GM23248 (cell line): ENCODE results near the gene PLCH2. TPM values are rescaled to one million over a fixed set of nuclear protein-coding genes. Genes with fewer than 3 reads are reported as not detected.

Source experiments
- DNase-seq: peaks from one replicate; pipeline ENCODE4 v3.0.0-alpha.2; 2015
- H2AFZ ChIP-seq: fragments of 200-600 bp; sonication (generic); 2 replicates; pipeline ENCODE4 v1.6.1; 2016; ENCODE audit warnings: antibody characterized with exemption
- H3F3A ChIP-seq: fragments of 200-600 bp; sonication (generic); 2 replicates; pipeline ENCODE4 v1.6.1; 2016; ENCODE audit warnings: mild to moderate bottlenecking, antibody characterized with exemption, mixed run types; ENCODE audit not compliant: insufficient read depth
- H3K27ac ChIP-seq: fragments of 200-600 bp; sonication (generic); 2 replicates; pipeline ENCODE4 v1.5.1; 2016; ENCODE audit warnings: mild to moderate bottlenecking
- H3K27me3 ChIP-seq: fragments of 200-600 bp; sonication (generic); replicated peaks from 2 replicates; pipeline ENCODE4 v1.6.1; 2016; ENCODE audit warnings: mild to moderate bottlenecking; ENCODE audit not compliant: insufficient read depth
- H3K36me3 ChIP-seq: fragments of 200-600 bp; sonication (generic); 2 replicates; pipeline ENCODE4 v1.6.1; 2016; ENCODE audit warnings: low read depth, mild to moderate bottlenecking
- H3K4me1 ChIP-seq: fragments of 200-600 bp; sonication (generic); 2 replicates; pipeline ENCODE4 v1.6.1; 2016; ENCODE audit warnings: mild to moderate bottlenecking; ENCODE audit not compliant: insufficient read depth
- H3K4me2 ChIP-seq: fragments of 200-600 bp; sonication (generic); one replicate; pipeline ENCODE4 v1.6.1; 2016; ENCODE audit warnings: mild to moderate bottlenecking; ENCODE audit not compliant: unreplicated experiment
- H3K4me3 ChIP-seq: fragments of 200-600 bp; sonication (generic); 2 replicates; pipeline ENCODE4 v1.5.1; 2016; ENCODE audit warnings: mild to moderate bottlenecking
- H3K79me2 ChIP-seq: fragments of 200-600 bp; sonication (generic); 2 replicates; pipeline ENCODE4 v1.6.1; 2016; ENCODE audit warnings: mild to moderate bottlenecking; ENCODE audit not compliant: insufficient read depth
- H3K9ac ChIP-seq: fragments of 200-600 bp; sonication (generic); 2 replicates; pipeline ENCODE4 v1.6.1; 2016; ENCODE audit warnings: mild to moderate bottlenecking
- H3K9me2 ChIP-seq: fragments of 200-600 bp; sonication (generic); 2 replicates; pipeline ENCODE4 v1.6.1; 2016; ENCODE audit warnings: mixed run types, mild to moderate bottlenecking, moderate library complexity; ENCODE audit not compliant: insufficient read depth
- H3K9me3 ChIP-seq: fragments of 200-600 bp; sonication (generic); one replicate; pipeline ENCODE4 v1.6.1; 2017; ENCODE audit warnings: low read depth
- H4K20me1 ChIP-seq: fragments of 200-600 bp; sonication (generic); 2 replicates; pipeline ENCODE4 v1.6.0; 2016; ENCODE audit not compliant: insufficient read depth
- EZH2 ChIP-seq: fragments of 200-600 bp; sonication (generic); IDR thresholded peaks from 2 replicates; pipeline ENCODE4 v1.6.1; 2018; ENCODE audit warnings: antibody characterized with exemption, mild to moderate bottlenecking; ENCODE audit not compliant: insufficient read depth, poor library complexity, severe bottlenecking
- EZH2phosphoT487 ChIP-seq: fragments of 200-600 bp; sonication (generic); IDR thresholded peaks from 2 replicates; pipeline ENCODE4 v1.6.1; 2018; ENCODE audit warnings: antibody characterized with exemption, moderate library complexity, mild to moderate bottlenecking, low read depth; ENCODE audit not compliant: insufficient read depth
- WGBS, 2 experiments: methylation state at CpG; one replicate each; pipeline ENCODE4 v1.1.6; 2015 to 2017; ENCODE audit warnings: low lambda C conversion rate in 2 of 2, low coverage in 1 of 2; ENCODE audit errors: missing lambda C conversion rate in 2 of 2; 5-methylcytosine and 5-hydroxymethylcytosine counted together
- in situ Hi-C: fragments of 300-500 bp; cut with MboI; formaldehyde crosslinking; loops from 2 replicates; pipeline ENCODE4 v1.15.0; 2020
- polyA plus RNA-seq: library from polyadenylated mRNA; unstranded; fragments of >200 nt; fragmentation: Nextera tagmentation; extraction: Ambion mirVana; gene quantifications from 2 replicates; pipeline ENCODE4 v1.2.1, GENCODE V29; 2016
- total RNA-seq: library from RNA; depleted of rRNA; stranded (reverse); fragments of >200 nt; shearing (Covaris generic); gene quantifications from 2 replicates; pipeline ENCODE4 v1.2.3, GENCODE V29; 2014

The PLCH2 gene
- total and polyA plus RNA-seq, 2 experiments from 2014 or later: not detected

DNA sequence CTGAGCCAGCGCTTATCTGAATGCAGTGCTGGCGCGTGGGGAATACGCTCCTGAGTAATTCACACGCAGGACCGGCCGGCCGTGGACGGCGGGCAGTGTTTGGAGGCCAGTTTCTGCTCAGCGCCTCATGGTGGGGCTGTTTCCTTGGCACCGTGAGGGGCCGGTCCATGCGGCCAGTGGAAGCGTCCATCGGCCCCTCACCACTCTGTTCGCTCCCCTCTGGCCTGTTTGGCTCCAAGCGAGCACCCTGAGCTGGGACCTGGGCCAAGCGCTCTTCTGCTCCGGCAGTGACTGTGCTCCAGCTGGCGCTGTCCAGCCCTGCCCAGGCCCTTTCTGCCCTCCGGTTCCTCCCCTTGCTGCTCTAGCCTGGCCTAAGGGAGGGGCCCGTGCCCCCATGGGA is 16.3 kb upstream of the PLCH2 start:
- H3K79me2 ChIP-seq: no peaks in the 10 kb centered on the region
- no peak overlapping the region for H3K4me3 ChIP-seq
- H3K9me2 ChIP-seq: no peaks in the 10 kb centered on the region
- peaks cover 25% of the 10 kb centered on the region for H3K27me3 ChIP-seq
- peak; percentile 62 for DNase-seq
- in situ Hi-C loops: no loop called here
- H3K9ac ChIP-seq: no peak overlapping the region
- no peaks in the 10 kb centered on the region for H3K9me3 ChIP-seq
- H3K4me1 ChIP-seq: no peaks in the 10 kb centered on the region
- H3F3A ChIP-seq: no peaks in the 10 kb centered on the region
- H2AFZ ChIP-seq: no peak overlapping the region
- 24 to 31% methylated on average over 23 of the region's 23 CpGs for WGBS, 2 experiments
- TF ChIP-seq EZH2 (no peak), EZH2phosphoT487 (no peak)
- no peaks in the 10 kb centered on the region for H3K36me3 ChIP-seq
- H4K20me1 ChIP-seq: no peaks in the 10 kb centered on the region
- no peak overlapping the region for H3K27ac ChIP-seq
- no peak overlapping the region for H3K4me2 ChIP-seq

- H4K20me1 ChIP-seq: no peaks in the 10 kb centered on the region
- H3K9ac ChIP-seq: no peak overlapping the region
- H3F3A ChIP-seq: no peaks in the 10 kb centered on the region
- TF ChIP-seq EZH2: no peak
- no peak for TF ChIP-seq EZH2phosphoT487
- H3K4me1 ChIP-seq: no peaks in the 10 kb centered on the region
- H3K9me3 ChIP-seq: no peaks in the 10 kb centered on the region
- in situ Hi-C loops: no loop called here
- no peak overlapping the region for H3K27ac ChIP-seq
- H3K9me2 ChIP-seq: no peaks in the 10 kb centered on the region
- H3K4me3 ChIP-seq: no peak overlapping the region
- H3K79me2 ChIP-seq: no peaks in the 10 kb centered on the region
- H3K36me3 ChIP-seq: no peaks in the 10 kb centered on the region
- peaks cover 30% of the 10 kb centered on the region for H3K27me3 ChIP-seq
- H2AFZ ChIP-seq: no peak overlapping the region
- no peak overlapping the region for H3K4me2 ChIP-seq
- 35 to 46% methylated on average over 8 of the region's 8 CpGs for WGBS, 2 experiments
- DNase-seq: no peak
Measured at GRCh38 chr1:2460203-2460602, 15.9 kb upstream of the PLCH2 start.

DNA sequence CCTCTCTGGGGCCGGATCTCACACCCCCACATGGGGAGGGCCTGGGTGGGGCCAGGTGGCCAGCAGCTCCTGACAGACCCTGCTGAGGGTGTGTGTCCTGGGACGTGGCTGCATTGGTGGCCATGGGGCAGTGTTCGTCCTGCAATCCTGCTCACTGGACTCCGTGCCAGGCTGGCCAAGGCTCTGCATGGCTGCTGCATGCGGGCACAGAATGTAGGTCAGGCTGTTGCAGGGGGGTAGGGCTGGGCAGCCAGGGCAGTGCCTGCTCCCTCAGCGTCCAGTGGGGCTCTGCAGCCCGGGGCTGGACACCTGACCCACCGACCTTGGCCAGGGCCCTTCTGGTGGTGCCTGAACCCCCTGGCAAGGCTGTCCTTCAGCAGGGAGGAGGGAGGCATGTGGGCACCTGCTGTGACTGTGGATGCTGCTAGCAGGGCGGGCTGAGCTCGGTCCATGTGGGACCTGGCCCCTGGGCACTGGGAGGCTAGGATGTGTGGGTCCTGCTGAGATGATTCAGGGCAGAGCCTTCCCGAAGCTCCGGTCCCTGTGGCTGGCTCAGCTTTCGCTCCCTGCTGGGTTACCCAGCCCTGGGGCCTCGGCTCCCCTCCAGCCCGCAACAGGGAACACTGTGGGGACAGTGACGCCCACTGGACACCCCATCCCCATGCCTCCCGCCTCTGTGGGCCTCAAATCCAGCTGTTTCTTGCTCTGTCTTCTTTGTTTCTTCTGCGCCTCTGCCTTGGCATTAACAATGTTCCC is 14.9 kb upstream of the PLCH2 start:
- Histone ChIP-seq H3K4me2 (no peak overlapping the region), H3K27ac (no peak overlapping the region), H3K36me3 (no peaks in the 10 kb centered on the region), H3K9me2 (no peaks in the 10 kb centered on the region), H3K27me3 (peaks cover 32% of the 10 kb centered on the region), H3K4me1 (no peaks in the 10 kb centered on the region), H3K79me2 (no peaks in the 10 kb centered on the region), H3K9me3 (no peaks in the 10 kb centered on the region), H3K4me3 (no peak overlapping the region), H4K20me1 (no peaks in the 10 kb centered on the region), H3F3A (no peaks in the 10 kb centered on the region), H2AFZ (no peak overlapping the region), H3K9ac (no peak overlapping the region)
- TF ChIP-seq EZH2phosphoT487 (no peak), EZH2 (no peak)
- 30 to 34% methylated on average over 10 to 17 of the region's 18 CpGs for WGBS, 2 experiments
- no peak for DNase-seq
- in situ Hi-C loops: no loop called here

DNA sequence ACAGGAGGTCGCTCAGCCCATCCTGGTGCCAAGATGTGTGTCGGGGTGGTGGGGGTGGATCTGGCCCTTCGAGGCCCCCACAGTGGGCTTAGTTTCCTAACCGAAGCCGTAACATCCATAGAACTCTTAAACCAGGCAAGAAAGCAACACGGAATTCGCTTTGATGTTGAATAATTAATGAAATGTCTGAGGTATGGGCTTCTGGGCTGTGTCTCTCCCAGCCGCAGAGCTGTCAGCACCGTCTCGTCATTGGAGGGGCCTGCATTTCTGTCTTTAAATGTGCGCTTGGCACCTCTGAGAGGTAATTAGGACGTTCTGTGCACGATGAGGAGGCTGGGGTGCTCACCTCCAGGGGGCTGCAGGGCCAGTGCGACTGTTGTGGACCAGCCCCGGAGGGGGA is 13.3 kb upstream of the PLCH2 start:
- Histone ChIP-seq H3F3A (no peaks in the 10 kb centered on the region), H3K9me2 (no peaks in the 10 kb centered on the region), H3K4me2 (no peak overlapping the region), H3K4me1 (no peaks in the 10 kb centered on the region), H3K9ac (no peak overlapping the region), H3K79me2 (no peaks in the 10 kb centered on the region), H3K9me3 (no peaks in the 10 kb centered on the region), H3K4me3 (no peak overlapping the region), H4K20me1 (no peaks in the 10 kb centered on the region), H3K27ac (no peak overlapping the region), H3K27me3 (peaks cover 32% of the 10 kb centered on the region), H3K36me3 (no peaks in the 10 kb centered on the region), H2AFZ (no peak overlapping the region)
- DNase-seq: no peak
- in situ Hi-C loops: no loop called here
- TF ChIP-seq EZH2phosphoT487: no peak
- TF ChIP-seq EZH2: no peak
- WGBS, 2 experiments: 3 to 5% methylated on average over 15 of the region's 15 CpGs

DNA sequence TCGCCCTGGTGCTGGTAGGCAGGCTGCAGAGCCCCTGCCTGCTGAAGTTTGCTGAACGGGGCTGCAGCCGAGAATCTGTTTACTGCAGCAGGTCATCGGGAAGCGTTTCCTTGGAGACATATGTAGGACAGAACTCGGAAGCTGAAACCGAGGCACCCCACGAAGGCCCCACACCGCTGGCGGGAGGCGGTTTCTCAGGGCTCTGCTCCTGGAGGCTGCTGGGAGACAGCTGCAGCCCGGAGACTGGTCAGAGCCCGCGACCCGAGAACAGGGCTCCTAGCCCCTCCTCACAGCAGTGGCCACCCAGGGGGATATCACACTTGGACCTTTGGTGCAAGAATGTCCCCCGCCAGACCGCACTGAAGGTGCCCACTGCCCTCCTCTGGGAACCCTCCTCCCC is 12.7 kb upstream of the PLCH2 start:
- in situ Hi-C loops: no loop called here
- H2AFZ ChIP-seq: no peak overlapping the region
- H3K4me2 ChIP-seq: no peak overlapping the region
- TF ChIP-seq EZH2phosphoT487: no peak
- TF ChIP-seq EZH2: no peak
- no peaks in the 10 kb centered on the region for H3F3A ChIP-seq
- no peaks in the 10 kb centered on the region for H3K9me3 ChIP-seq
- H3K79me2 ChIP-seq: no peaks in the 10 kb centered on the region
- H3K4me3 ChIP-seq: no peak overlapping the region
- H3K9ac ChIP-seq: no peak overlapping the region
- peaks cover 32% of the 10 kb centered on the region for H3K27me3 ChIP-seq
- no peaks in the 10 kb centered on the region for H4K20me1 ChIP-seq
- no peaks in the 10 kb centered on the region for H3K4me1 ChIP-seq
- peak; percentile 40 for DNase-seq
- WGBS, 2 experiments: 1 to 4% methylated on average over 17 of the region's 17 CpGs
- no peak overlapping the region for H3K27ac ChIP-seq
- no peaks in the 10 kb centered on the region for H3K9me2 ChIP-seq
- no peaks in the 10 kb centered on the region for H3K36me3 ChIP-seq
